DND-41 (cell line): Measurements from ENCODE around the gene PPP1R37.

Source experiments
- EZH2 ChIP-seq: IDR thresholded peaks from 3 replicates; pipeline ENCODE4 v1.6.1; 2012; ENCODE audit warnings: borderline replicate concordance, low read depth, mild to moderate bottlenecking, moderate library complexity, low read length, inconsistent platforms; ENCODE audit not compliant: severe bottlenecking
- TF ChIP-seq, protein P1 (sequence below): IDR thresholded peaks from 2 replicates; pipeline ENCODE4 v1.5.1; 2012; ENCODE audit warnings: borderline replicate concordance, low read length, moderate library complexity, mild to moderate bottlenecking; ENCODE audit not compliant: poor library complexity, severe bottlenecking; ENCODE audit errors: extremely low read depth

DNA sequence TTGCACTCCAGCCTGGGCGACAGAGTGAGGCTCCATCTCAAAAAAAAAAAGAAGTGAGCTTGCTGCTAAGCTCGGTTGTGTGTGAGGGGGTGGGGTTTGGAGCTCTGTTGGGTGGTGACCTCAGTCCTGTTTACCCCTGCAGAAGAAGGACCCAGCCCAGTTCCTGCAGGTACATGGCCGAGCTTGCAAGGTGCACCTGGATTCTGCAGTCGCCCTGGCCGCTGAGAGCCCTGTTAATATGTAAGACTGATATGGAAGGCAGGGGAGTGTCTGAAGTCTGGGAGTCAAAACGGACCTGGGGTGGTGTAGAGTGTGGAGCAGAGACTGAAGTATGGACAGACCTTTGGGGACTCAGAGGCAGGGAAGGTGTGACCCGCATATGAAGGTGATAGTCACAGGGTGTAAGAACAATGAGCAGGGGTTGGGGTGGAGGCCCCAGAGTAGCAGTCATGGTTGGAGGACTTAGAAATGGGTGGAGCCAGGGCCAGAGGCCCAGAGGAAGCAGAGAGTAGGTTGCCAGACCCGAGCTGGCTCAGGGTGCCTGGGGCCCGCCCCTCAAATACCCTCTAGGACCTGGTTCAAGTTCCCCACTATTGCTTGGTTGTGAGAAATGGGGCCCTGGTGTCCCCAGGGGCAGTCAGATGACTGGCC is 40.9 kb upstream of the PPP1R37 start:
- TF ChIP-seq, protein P1, sequence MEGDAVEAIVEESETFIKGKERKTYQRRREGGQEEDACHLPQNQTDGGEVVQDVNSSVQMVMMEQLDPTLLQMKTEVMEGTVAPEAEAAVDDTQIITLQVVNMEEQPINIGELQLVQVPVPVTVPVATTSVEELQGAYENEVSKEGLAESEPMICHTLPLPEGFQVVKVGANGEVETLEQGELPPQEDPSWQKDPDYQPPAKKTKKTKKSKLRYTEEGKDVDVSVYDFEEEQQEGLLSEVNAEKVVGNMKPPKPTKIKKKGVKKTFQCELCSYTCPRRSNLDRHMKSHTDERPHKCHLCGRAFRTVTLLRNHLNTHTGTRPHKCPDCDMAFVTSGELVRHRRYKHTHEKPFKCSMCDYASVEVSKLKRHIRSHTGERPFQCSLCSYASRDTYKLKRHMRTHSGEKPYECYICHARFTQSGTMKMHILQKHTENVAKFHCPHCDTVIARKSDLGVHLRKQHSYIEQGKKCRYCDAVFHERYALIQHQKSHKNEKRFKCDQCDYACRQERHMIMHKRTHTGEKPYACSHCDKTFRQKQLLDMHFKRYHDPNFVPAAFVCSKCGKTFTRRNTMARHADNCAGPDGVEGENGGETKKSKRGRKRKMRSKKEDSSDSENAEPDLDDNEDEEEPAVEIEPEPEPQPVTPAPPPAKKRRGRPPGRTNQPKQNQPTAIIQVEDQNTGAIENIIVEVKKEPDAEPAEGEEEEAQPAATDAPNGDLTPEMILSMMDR: no peak
- no peak for TF ChIP-seq EZH2
